GM18498 (cell line): Measurements from ENCODE around the gene PIGU.
"Not testable (repeated sequence)": the region's sequence is repeated elsewhere in the genome, so short reads cannot be mapped to it uniquely, and the experiment has no call there.

ENCODE experiments used
- ATAC-seq: cut with Tn5 transposase; IDR thresholded peaks from one replicate; pipeline ENCODE4 v1.9.1; 2021; ENCODE audit warnings: mild to moderate bottlenecking, moderate library complexity; ENCODE audit not compliant: unreplicated experiment

Gene PIGU

GRCh38 chr20:34624629-34625028 lies 52.3 kb downstream of the PIGU start:
- ATAC-seq, result no peak

GRCh38 chr20:34622821-34623451 lies 54.0 kb downstream of the PIGU start:
- ATAC-seq, result no peak

- ATAC-seq, result no peak
Measured at GRCh38 chr20:34621383-34622367, 55.2 kb downstream of the PIGU start.

- no peak for ATAC-seq
Measured at GRCh38 chr20:34621036-34621343, 55.9 kb downstream of the PIGU start.

- no peak for ATAC-seq
Measured at GRCh38 chr20:34618676-34619075, 58.2 kb downstream of the PIGU start.

- not testable (repeated sequence) for ATAC-seq
Measured at GRCh38 chr20:34616913-34617312, 60.0 kb downstream of the PIGU start.

- no peak for ATAC-seq
Measured at GRCh38 chr20:34615477-34615876, 61.4 kb downstream of the PIGU start.

- ATAC-seq, result not testable (repeated sequence)
Measured at GRCh38 chr20:34611976-34612375, 64.9 kb downstream of the PIGU start.

- no peak for ATAC-seq
Measured at GRCh38 chr20:34607066-34607465, 69.8 kb downstream of the PIGU start.

GRCh38 chr20:34604980-34605788 lies 71.7 kb downstream of the PIGU start:
- no peak for ATAC-seq

GRCh38 chr20:34600892-34601653 lies 75.8 kb downstream of the PIGU start:
- ATAC-seq, result no peak

GRCh38 chr20:34595377-34596184 lies 81.3 kb downstream of the PIGU start:
- no peak for ATAC-seq

GRCh38 chr20:34586488-34587163 lies 90.3 kb downstream of the PIGU start:
- ATAC-seq, result no peak

GRCh38 chr20:34585019-34585418 lies 91.9 kb downstream of the PIGU start:
- ATAC-seq, result no peak

GRCh38 chr20:34583544-34583943 lies 93.3 kb downstream of the PIGU start:
- ATAC-seq, result no peak

GRCh38 chr20:34582911-34583310 lies 94.0 kb downstream of the PIGU start:
- ATAC-seq, result no peak

- ATAC-seq, result no peak
Measured at GRCh38 chr20:34582221-34582620, 94.7 kb downstream of the PIGU start.

- ATAC-seq, result no peak
Measured at GRCh38 chr20:34581341-34582184, 95.3 kb downstream of the PIGU start.
